Measurements from ENCODE around the gene NMRAL1. TPM values are rescaled to one million over a fixed set of nuclear protein-coding genes. Genes with fewer than 3 reads are reported as not detected.

The NMRAL1 gene
- total RNA-seq, result 51.7 and 60.1 TPM in 2 replicates

DNA sequence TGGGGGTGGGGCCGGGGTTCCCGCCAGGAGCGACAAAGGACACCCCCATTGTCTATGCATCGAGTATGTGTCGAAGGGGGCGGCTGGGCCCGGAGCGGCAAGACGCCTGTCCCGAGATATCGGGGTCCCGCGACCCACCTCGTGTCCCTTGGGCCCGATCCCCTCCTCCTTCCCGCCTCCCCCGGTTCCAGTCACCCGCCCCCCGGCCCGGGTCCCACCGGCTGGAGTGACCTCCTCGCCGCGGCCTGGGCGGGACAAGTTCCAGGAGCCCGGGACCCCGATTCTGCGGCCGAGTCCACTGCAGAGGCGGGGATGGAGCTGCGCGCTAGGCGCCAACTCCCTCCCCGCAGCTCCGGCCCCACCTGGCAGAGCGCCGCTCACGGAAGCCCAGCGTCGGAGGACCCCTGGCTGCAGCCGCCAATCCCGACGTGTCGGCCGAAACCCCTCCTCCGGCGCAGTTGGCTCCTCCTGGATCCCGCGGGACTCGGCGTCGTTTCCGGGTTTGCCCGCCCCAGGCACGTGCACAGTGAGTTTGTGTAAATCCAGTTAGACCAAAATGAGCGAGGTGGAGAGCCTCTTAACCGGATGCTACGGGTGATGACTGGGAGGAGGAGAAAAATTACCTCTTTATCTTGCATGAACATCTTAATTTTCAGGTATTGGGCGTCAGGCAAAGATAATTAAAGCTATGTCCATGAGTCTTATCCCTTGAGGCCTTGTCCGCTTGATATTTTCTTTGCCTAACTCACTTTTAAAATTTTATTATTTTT, at the start of gene NMRAL1:
Gene NMRAL1, minus strand, starts transcription at position 434 of the 770 bp plus-strand sequence. CDS start 493 bp downstream, outside the sequence.

DNA sequence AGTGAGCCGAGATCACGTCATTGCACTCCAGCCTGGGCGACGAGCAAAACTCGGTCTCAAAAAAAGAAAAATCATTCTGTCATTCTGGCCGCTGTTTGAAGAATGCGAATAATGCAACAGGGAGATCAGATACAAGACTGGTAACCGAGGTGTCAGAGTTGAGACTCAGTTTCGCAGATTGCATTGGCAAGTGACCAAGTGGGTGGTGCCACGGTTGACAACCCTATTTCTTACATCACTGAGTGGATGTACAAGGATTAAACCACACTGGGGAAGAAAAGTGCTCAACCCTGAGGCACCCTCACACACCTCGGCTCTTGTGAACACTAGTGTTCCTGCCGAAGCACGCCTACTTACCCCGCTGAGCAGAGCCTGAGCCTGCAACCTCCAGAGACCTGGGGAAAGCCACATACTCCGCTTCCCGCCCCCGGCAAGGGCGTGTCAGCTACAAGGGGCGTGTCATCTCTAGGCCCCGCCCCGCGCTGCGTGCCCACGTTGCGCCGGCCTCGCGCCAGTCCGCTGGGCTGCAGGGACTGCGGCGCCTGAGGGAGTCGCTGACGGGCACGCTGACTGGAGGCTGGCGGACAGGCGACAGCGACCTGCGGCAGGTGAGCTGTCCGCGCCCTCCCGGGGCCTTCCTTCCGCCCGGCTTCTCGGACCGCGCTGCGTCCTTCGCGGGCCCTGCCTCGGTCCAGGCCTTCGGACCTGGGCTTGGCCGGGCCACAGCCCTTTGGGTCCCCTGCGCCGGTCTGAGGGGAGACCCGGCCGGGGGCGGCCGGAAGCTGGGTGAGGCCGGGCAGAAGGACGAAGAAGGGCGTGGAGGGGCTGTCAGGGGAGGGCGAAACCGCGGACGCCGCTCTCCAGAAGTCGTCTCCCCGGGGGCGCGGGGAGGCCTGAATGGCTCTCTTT, 1.7 kb upstream of the NMRAL1 start, which contains the start of gene HMOX2:
Gene HMOX2, plus strand, starts transcription at position 519 of the 909 bp plus-strand sequence. CDS start 29,127 bp downstream, outside the sequence.

DNA sequence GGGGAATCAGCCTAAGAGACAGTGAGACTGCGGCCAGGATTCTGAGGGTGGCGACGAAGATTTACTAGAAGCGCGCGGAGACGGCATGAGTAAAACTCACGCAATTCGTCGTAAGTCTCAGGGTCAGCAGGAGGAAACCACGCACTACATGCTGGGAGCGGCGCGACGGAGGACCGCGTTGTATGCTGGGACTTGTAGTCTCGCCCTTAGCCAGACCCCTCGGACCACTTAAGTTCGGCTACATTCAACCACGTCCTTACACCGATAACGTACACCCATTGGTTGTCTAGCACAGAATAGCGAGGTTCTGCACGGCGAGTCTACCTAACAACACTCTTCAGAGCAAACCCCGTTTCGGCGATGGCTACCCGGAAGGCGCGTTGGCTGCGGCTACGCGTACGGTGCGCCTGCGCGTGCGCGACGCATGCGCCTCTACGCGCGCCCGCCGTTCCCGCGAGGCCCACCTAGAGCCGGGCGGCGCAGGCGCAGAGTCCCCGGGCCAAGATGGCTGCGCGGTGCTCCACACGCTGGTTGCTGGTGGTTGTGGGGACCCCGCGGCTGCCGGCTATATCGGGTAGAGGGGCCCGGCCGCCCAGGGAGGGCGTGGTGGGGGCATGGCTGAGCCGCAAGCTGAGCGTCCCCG, 48.9 kb downstream of the NMRAL1 start, which contains the start of gene DNAJA3:
Gene DNAJA3, plus strand, starts transcription at position 491 of the 643 bp plus-strand sequence. Its CDS starts 14 bp downstream, at position 505.

DNA sequence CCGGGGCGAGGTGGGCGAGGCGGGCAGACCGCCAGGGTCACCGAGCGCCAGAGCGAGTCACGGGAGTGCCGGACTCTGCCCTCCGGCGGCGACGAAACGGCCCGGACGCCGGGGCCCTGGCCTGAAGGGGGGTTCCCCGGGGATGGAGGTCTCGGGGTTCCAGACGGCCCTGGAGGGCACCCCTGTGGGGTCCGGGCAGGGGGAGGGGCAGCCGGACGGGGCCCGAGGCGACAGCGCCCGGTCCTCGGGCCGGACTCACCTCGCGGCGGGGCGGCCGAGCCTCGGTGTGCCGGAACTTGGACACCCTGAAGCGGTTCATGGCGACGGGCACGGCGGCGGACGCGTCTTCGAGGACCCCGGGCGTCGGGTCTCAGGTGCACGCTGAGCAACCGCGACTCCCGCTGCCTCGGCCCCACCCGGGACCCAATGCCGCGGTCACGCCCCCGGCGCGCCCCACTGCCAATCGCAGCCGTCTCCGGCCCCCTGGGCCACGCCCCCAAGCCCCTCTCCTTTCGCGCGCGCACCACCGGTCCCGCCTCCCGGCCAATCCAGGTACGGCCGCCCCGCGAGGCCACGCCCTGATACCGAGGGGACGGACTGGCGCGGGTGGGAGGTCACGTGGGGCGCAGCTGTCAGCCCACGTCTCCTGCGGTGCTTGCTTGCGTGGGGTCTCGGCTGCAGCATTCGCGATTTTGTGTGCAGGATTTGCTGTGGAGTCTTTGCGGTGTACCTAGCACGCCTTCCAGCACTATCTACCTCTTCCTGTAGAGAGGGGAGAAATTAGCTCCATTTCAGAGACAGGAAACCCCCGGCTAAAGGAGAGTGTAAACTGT, 58.0 kb downstream of the NMRAL1 start, which contains the start of gene CORO7:
Gene CORO7, minus strand, starts transcription at position 397 of the 833 bp plus-strand sequence. Its CDS starts 78 bp downstream, at position 319.

Small RNA genes within 50 kb of the gene (small RNA-seq; reads per million reads assigned to genes)
- not detected for gene AC012676.2

Other genes starting within 250 kb of the NMRAL1 start
- gene SRL, start 232.5 kb downstream of the NMRAL1 start, total RNA-seq, result 0.07 and 0.13 TPM in 2 replicates
- 8.6 and 10.2 TPM in 2 replicates for gene TFAP4, start 201.6 kb downstream of the NMRAL1 start, total RNA-seq
- gene GLIS2, start 158.6 kb downstream of the NMRAL1 start, total RNA-seq, result 1.2 and 2.2 TPM in 2 replicates
- 18.1 and 23.6 TPM in 2 replicates for gene PAM16, start 123.3 kb downstream of the NMRAL1 start, total RNA-seq
- gene VASN, start 102.8 kb downstream of the NMRAL1 start, total RNA-seq, result 0.13 and 0.22 TPM in 2 replicates
- 52.1 and 62.2 TPM in 2 replicates for gene CORO7, start 58.0 kb downstream of the NMRAL1 start, total RNA-seq
- 44.4 and 59.3 TPM in 2 replicates for gene DNAJA3, start 48.8 kb downstream of the NMRAL1 start, total RNA-seq
- 93.8 and 114 TPM in 2 replicates for gene HMOX2, start 1.8 kb upstream of the NMRAL1 start, total RNA-seq
- 21.3 and 26.1 TPM in 2 replicates for gene CDIP1, start 64.1 kb upstream of the NMRAL1 start, total RNA-seq
- 0.07 TPM in 1 of 2 replicates, not detected in the other for gene C16orf96, start 81.7 kb upstream of the NMRAL1 start, total RNA-seq
- 5.7 and 6.1 TPM in 2 replicates for gene UBALD1, start 140.3 kb upstream of the NMRAL1 start, total RNA-seq
- gene MGRN1, start 150.2 kb upstream of the NMRAL1 start, total RNA-seq, result 38.4 and 52.8 TPM in 2 replicates
- 14.4 and 20.1 TPM in 2 replicates for gene NUDT16L1, start 218.9 kb upstream of the NMRAL1 start, total RNA-seq

Measured in thoracic aorta endothelial cell (primary cell).